ENCODE measurements around the gene CHTF18.

CHTF18 gene

DNA sequence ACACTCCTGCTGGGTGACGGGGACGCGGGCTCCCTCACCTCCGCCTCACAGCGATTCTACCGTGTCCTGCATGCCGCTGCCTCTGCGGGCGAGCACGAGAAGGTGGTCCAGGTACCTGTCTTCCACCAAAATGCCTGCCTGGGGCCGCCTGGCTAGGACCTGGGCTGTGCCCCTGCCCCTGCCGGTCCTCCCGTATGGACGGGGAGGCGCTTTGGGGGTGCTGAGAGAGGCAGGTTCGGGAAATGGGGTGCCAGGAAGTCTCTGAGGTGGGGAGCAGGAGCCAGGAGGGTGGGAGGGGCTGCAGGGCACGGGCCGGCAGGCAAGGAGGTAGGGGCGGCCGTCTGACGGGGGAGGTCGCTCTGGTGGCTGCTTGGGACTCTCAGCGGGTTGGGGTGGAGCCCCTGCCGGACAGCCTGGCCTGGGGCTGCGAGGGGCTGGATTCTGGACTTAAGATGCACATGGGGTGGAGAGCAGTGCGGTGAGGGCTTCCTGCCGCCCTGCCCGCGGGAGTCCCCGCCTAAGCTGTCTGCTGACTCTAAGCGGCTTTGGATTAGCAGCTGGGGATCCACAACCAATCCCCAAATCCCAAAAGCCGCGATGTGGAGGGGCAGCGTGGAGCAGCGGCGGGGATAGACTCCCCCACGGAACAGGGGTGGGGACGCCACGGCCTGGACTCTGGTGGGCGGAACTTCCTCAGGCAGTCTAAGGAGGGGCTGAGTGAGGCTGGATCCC lies 5.8 kb downstream of the CHTF18 start (continued):
- TF ChIP-seq PRDM10 (tag by site-specific recombination; IDR thresholded peaks at IDR 0.05) (0 out of 2 replicates have a peak, but pooled peaks have one; percentile 18), ZNF114 (tag by site-specific recombination; IDR thresholded peaks at IDR 0.05) (no peak), ZNF600 (tag by site-specific recombination; IDR thresholded peaks at IDR 0.05) (peak; percentile 18; the same call in 1 of the 2 replicates), ZNF621 (tag by site-specific recombination; IDR thresholded peaks at IDR 0.05) (no peak), GFI1B (tag by site-specific recombination; IDR thresholded peaks at IDR 0.05) (no peak), ZNF280C (tag by site-specific recombination; IDR thresholded peaks at IDR 0.05) (no peak), ZBTB11 (tag by site-specific recombination; conservative IDR thresholded peaks at IDR 0.05; ENCODE audit: low read depth) (no peak), ZNF292 (tag by site-specific recombination; IDR thresholded peaks at IDR 0.05; ENCODE audit: borderline replicate concordance, low read depth) (no peak), HOXA7 (CRISPR knock-in tag; IDR thresholded peaks at IDR 0.05; ENCODE audit: borderline replicate concordance) (no peak), SP2 (tag by site-specific recombination; IDR thresholded peaks at IDR 0.05) (peak; percentile 23; the same call in 1 of the 2 replicates), KLF1 (tag by site-specific recombination; IDR thresholded peaks at IDR 0.05) (peak; percentile 52; the same call in 1 of the 2 replicates), GLIS2 (tag by site-specific recombination; IDR thresholded peaks at IDR 0.05) (no peak), ZNF174 (tag by site-specific recombination; IDR thresholded peaks at IDR 0.05) (no peak), ATF2 (tag by site-specific recombination; IDR thresholded peaks at IDR 0.05; ENCODE audit: low read depth) (no peak)
- TF ChIP-seq, protein P1, sequence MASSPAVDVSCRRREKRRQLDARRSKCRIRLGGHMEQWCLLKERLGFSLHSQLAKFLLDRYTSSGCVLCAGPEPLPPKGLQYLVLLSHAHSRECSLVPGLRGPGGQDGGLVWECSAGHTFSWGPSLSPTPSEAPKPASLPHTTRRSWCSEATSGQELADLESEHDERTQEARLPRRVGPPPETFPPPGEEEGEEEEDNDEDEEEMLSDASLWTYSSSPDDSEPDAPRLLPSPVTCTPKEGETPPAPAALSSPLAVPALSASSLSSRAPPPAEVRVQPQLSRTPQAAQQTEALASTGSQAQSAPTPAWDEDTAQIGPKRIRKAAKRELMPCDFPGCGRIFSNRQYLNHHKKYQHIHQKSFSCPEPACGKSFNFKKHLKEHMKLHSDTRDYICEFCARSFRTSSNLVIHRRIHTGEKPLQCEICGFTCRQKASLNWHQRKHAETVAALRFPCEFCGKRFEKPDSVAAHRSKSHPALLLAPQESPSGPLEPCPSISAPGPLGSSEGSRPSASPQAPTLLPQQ (tag by site-specific recombination; IDR thresholded peaks at IDR 0.05): no peak
